GM18951 (cell line): Measurements from ENCODE around the gene ZNF185.

ENCODE experiments used
- POLR2A ChIP-seq: IDR thresholded peaks from 4 replicates; pipeline ENCODE4 v1.6.1; 2011; ENCODE audit warnings: mild to moderate bottlenecking; ENCODE audit not compliant: insufficient read length, insufficient read depth; ENCODE audit errors: extremely low read depth
- in situ Hi-C: fragments of 300-500 bp; cut with MboI; formaldehyde crosslinking; loops from one replicate; pipeline ENCODE4 v1.12.0; 2022; ENCODE audit warnings: low sequenced_read_pairs, mixed read lengths, inconsistent platforms; ENCODE audit not compliant: unreplicated experiment

Gene ZNF185

DNA sequence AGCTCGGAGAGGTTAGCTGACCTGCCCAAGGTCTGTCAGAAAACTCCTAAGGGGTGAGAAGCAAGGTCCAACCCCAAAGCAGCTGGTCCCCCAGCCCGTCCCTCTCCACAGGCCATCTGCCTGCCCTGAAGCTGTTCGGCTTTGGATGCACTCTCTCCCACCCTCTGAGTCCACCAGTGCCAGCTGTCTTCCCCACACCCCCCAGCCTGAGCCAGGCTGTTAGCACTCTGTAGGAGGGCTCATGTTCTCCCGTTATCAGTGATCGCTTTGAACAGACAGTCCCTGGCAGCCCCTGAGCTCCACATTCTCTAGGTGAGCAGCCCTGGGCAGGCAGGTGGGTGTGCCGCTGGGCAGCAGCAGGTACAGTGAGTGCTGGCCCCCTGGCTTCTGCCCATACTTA is 16.0 kb downstream of the ZNF185 start:
- in situ Hi-C loops = no loop called here
- TF ChIP-seq POLR2A = no peak

DNA sequence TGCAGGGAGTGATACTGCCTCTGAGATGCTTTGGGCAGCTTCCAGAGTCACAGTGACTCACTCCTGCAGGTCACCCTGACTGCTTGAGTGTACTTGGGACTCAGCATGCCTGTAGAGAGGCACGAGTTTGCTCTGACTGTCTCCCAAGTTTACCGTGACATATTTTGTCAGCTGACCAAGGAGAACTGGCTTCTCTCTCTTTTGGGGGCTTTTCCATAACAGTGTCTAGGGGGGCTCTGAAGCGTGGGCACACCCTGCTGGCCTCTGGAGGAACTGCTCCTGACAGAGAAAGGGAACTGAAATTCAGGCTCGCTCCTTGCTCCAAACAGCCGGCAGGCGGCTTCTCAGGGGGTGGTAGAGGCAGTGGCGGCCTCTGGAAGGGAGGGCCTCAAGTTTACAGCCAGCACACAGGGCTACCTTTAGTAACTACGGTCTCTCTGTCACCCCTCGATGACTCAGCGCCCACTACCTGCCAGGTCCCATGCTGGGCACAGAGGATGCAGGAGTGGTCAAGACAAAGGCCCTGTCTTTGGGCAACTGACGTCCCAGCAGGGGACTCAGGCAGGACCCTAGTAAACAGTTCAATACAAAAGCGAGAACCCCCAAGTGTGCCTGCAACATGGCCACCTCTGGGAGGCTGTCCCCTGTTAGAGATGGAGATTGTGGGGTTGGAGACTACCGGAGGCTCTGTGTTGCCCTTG is 17.8 kb downstream of the ZNF185 start:
- TF ChIP-seq POLR2A = no peak
- in situ Hi-C loops = no loop called here

DNA sequence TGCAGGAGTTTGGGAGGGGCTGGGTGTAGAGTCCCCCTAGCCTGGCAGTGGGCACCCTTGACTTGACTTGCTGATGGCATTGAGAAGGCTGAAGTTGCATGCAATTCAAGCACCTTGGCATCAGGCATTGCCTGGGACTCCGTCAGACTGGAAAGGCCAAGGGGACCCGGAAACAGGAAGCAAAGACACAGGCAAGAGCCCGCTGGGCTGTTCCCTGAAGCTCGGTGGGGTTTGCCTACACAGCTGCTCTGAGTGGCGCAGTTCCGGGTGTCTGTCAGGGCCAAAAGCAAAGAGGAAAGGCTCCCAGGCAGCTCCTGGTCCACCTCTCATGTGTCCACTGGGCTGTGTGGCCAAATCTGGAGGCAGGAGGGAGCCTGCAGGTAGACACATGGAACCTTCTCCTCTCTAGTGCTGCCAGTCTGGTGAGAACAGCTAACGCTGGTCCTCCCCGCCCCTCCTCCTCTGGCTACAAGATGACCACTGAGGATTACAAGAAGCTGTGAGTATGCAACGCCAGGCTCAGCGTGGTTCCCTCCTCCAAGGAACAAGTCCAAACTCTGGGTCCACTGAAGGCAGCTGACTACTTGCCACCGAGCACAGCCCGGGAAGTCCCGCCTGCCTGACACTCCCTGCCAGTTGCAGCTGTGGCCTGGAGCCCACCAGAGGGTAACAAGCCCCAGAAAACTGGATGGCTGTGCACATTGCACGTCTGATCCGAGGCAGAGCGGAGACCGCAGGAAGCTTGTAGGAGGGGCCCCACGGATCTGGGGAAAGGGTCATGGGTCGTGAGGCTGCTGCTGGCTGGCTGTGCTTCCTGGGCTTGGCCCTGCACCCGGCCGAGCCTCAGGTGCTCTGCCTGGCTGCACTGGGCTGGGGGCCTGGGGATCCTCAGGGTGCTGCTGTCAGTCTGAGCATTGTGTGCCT is 20.1 kb downstream of the ZNF185 start:
- TF ChIP-seq POLR2A = no peak
- in situ Hi-C loops = no loop called here

DNA sequence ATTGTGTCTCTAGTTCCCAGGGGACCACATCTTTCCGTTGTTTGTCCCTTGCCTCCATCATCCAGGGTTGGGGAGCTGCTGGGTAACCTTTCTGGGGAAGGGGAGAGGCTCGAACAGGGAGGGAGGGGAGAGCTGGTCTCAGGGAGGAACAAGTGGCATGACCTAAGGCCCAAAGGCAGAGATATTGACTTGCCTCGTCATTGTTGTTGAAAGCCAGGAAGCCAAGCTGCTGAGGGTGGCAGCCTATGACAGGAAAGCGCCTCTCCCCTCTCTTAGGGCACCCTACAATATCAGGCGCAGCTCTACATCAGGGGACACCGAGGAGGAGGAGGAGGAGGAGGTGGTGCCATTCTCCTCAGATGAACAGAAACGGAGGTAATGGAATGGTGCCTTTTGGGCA is 20.8 kb downstream of the ZNF185 start:
- TF ChIP-seq POLR2A = no peak
- in situ Hi-C loops = no loop called here

DNA sequence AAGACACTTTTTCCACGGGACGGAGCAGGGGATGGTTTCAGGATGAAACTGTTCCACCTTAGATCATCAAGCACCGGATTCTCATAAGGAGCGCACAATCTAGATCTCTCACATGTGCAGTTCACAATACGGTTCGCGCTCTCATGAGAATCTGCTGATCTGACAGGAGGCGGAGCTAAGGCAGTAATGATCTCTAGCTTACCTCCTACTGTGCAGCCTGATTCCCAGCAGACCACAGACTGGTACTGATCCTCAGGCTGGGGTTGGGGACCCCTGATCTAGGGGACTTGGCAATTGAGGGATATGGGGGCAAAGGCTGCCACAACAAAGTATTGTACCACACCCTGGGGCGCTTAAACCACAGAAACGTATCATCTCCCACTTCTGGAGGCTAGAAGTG is 25.7 kb downstream of the ZNF185 start:
- no peak for TF ChIP-seq POLR2A
- in situ Hi-C loops = no loop called here

DNA sequence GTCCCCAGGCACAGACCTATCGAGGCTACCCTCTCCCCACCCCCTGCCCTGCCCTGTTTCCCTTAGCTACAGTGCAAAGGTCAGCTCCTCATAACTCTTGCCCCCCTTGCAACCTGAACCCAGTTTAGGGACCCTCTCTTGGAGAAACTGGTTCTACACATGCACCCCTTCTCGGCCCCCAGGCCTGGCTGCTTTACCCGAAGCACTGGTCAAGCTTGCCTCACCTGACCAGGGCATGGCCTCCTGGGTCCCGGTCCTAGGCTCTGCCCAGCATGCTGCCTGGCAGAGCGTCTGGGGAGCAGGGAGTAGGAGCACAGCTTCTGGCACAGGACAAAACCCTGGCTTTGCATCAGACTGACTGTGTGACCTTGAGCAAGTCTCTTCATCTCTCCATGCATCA is 28.0 kb downstream of the ZNF185 start:
- in situ Hi-C loops = loop anchor here (25.0 kb wide), 1 partner anchor 586 kb away; the partner anchor contains the start of gene ATP2B3

DNA sequence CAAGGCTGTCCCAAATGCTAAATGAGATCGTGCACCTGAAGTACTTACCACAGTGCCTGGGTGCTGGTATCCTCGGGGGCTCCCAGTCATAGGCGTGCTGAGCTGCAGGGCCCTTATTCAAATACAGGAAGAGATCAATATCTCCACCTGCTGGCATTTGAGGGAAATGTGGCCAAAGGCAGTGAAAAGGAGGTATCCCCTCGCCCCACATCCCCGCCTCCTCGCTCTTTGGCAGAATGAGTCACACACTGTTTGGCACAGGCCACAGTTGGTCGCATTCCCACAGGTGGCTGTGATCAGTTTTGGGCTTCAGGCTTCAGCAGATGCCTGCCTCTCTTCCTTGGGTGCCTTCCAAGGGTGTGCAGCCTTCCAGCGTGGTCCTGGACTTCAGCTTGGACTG is 28.4 kb downstream of the ZNF185 start:
- in situ Hi-C loops = loop anchor here (25.0 kb wide), 1 partner anchor 586 kb away; the partner anchor contains the start of gene ATP2B3
- TF ChIP-seq POLR2A = no peak

More for the DNA sequence above, 28.0 kb downstream of the ZNF185 start:
- no peak for TF ChIP-seq POLR2A

DNA sequence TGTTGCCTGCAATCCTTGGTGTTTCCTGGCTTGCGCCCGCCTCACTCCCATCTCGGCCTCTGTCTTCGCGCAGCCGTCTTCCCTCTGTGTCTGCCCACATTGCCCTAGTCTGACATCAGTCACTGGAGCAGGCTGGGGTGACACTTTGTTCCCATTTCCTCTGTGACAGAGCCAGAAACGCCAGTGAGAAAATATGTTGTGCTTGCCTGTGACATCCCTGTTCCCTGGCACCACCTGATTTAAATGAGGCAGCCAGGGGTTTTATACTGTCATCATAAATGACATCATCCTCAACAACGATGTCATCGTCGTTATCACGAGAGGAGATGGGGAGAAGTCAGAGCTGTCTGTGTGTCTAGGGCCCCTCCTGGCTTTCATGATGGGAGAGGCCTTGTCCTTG is 29.1 kb downstream of the ZNF185 start:
- in situ Hi-C loops = loop anchor here (25.0 kb wide), 1 partner anchor 585 kb away; the partner anchor contains the start of gene ATP2B3
- TF ChIP-seq POLR2A = no peak

DNA sequence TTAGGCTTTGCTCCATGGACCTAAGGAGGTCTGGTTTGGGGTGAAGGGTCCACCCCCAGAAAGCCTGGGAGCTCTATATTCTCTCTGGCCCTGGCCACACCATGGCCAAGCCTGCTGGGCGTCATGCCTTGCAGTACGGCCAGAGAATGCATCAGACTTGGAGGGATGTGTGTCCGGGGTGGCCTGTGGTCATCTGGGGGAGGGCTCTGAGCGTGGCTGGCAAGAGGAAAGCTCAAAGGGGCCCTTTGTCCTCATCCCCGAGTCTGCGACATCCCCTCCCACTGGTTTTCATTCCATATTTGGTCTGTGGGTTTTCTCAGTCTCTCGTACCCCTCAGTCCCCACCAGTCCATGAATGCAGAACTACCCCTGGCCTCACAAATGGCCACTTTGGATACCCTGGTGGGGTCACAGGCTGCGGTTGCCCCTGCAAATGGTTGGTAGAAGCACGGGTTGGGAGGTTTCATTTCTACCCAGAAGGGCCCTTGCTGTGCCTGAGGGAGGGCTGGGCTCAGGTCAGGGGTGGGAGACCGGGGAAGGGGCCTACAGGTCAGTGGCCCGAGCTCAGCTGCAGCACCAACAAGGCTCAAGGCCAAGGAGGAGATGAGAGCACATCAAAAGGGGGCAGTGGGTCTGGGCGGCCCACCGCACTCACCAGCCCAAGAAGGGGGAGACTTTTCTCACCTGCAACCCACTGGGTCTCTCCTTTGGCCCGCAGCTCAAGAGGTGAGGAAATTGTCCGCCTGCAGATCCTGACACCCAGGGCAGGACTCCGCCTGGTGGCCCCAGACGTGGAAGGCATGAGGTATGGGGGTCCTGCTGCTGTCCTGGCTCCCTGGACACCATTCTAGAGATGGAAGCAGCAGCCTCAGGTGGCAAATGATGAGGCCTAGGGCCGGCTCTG is 30.2 kb downstream of the ZNF185 start:
- in situ Hi-C loops = loop anchor here (25.0 kb wide), 1 partner anchor 584 kb away; the partner anchor contains the start of gene ATP2B3
- TF ChIP-seq POLR2A = no peak

DNA sequence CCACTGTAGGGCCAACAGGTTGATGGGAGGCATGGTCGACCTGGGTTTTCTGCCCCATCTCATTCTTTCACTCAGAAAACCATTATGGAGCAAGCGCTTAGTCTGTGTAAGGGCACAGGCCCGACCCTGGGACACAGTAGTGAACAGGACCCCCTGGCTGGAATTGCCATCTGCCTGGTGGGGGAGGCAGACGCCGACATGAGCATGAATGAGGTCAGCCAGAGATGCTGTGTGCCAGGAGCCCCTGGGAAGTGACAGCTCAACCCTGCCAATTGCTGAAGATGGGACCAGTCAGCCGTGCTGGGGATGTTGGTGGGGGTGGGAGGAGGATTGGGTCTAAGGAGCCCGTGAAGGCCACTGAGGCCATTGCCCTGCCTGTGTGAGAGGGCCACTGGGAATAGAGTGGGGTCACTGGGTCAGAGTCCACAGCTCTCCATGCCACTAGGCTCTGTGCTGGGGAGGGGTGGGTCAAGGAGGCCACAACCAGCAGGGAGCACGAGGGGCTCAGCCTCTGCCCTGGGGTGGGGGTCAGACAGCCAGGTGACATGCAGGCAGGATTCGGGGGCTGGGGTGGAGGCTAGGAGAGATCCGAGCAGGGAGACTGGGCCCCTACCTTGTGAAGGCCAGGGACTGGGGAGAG is 31.0 kb downstream of the ZNF185 start:
- in situ Hi-C loops = loop anchor here (25.0 kb wide), 1 partner anchor 583 kb away; the partner anchor contains the start of gene ATP2B3
- TF ChIP-seq POLR2A = no peak

DNA sequence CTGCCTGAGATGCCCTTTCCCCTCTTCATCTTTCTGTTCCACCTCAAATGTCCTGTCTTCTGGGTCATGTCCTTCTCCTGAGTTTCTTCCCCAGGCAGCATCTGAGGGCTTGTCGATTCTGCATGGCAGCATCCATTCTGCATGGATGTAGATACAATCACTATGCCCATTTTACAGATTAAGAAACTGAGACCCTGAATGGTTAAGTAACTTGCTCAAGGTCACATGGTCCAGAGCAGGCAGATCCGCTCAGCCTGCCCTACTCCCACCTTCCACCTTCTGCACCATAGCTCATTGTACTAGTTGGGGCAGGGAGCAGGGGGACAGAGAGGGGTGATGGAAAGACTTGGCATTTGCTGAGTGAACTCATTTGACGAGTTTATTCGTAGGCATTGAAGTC is 32.0 kb downstream of the ZNF185 start:
- no peak for TF ChIP-seq POLR2A
- in situ Hi-C loops = loop anchor here (25.0 kb wide), 1 partner anchor 582 kb away; the partner anchor contains the start of gene ATP2B3

DNA sequence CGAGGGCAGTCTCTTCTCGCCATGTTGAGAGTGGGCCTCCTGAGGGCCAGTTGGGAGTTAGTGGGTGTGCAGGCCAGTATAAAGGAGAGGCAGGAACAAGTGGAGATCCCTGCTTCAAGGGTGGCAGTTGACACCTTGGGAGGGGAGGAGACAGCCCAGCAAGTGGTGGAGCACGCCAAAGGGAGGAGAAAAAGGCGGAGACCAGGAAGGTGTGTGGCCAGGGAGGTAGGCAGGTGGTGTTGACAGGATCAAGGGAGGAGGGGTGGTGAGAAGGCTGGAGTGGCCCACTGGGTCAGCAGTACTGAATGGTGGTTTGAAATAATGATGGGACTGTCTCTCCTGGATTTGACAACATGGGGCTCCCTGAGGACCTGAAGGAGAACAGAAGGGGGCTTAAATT is 32.6 kb downstream of the ZNF185 start:
- in situ Hi-C loops = loop anchor here (25.0 kb wide), 1 partner anchor 582 kb away; the partner anchor contains the start of gene ATP2B3
- TF ChIP-seq POLR2A = no peak
